Endodermal cell (in vitro differentiated cells): ENCODE measurements around the gene EMCN. TPM values are rescaled to one million over a fixed set of nuclear protein-coding genes. Genes with fewer than 3 reads are reported as not detected.

ENCODE experiments used
- DNase-seq: peaks from one replicate; pipeline ENCODE4 v3.0.0-alpha.2; 2017
- H3K27ac ChIP-seq: 2 replicates; pipeline ENCODE4 v1.5.1; 2013; ENCODE audit warnings: mild to moderate bottlenecking, low read depth, low read length, moderate library complexity
- H3K27me3 ChIP-seq: 2 replicates; pipeline ENCODE4 v1.6.1; 2013; ENCODE audit warnings: mild to moderate bottlenecking, low read length, moderate library complexity; ENCODE audit not compliant: insufficient read depth, control insufficient read depth, poor library complexity, severe bottlenecking
- H3K36me3 ChIP-seq: 2 replicates; pipeline ENCODE4 v1.7.0; 2013; ENCODE audit warnings: mild to moderate bottlenecking, low read length, moderate library complexity; ENCODE audit not compliant: control insufficient read depth, insufficient read depth
- H3K4me1 ChIP-seq: one replicate; pipeline ENCODE4 v1.7.0; 2013; ENCODE audit warnings: low read length; ENCODE audit not compliant: control insufficient read depth, insufficient read depth
- H3K4me3 ChIP-seq: 2 replicates; pipeline ENCODE4 v1.5.1; 2013; ENCODE audit warnings: mild to moderate bottlenecking, low read length, moderate library complexity
- H3K9ac ChIP-seq: 2 replicates; pipeline ENCODE4 v1.6.1; 2013; ENCODE audit warnings: mild to moderate bottlenecking, low read length, moderate library complexity; ENCODE audit not compliant: poor library complexity, severe bottlenecking; ENCODE audit errors: extremely low read depth
- H3K9me3 ChIP-seq: 2 replicates; pipeline ENCODE4 v1.6.1; 2013; ENCODE audit warnings: mild to moderate bottlenecking, low read length, moderate library complexity; ENCODE audit not compliant: control insufficient read depth
- H3K27ac Mint-ChIP-seq: 2 replicates; pipeline ENCODE4 v1.8.0; 2020; ENCODE audit warnings: mixed read lengths
- H3K27me3 Mint-ChIP-seq: 2 replicates; pipeline ENCODE4 v1.8.0; 2021; ENCODE audit warnings: mild to moderate bottlenecking, mixed read lengths; ENCODE audit not compliant: insufficient read depth
- H3K36me3 Mint-ChIP-seq: 2 replicates; pipeline ENCODE4 v1.8.0; 2020; ENCODE audit warnings: low read depth, mixed read lengths
- H3K4me1 Mint-ChIP-seq: 2 replicates; pipeline ENCODE4 v1.8.0; 2020; ENCODE audit warnings: mixed read lengths
- H3K4me3 Mint-ChIP-seq: 2 replicates; pipeline ENCODE4 v1.8.0; 2020; ENCODE audit warnings: mild to moderate bottlenecking, moderate library complexity, mixed read lengths
- H3K9me3 Mint-ChIP-seq: 2 replicates; pipeline ENCODE4 v1.8.0; 2020; ENCODE audit warnings: mild to moderate bottlenecking, mixed read lengths
- WGBS, 2 experiments: methylation state at CpG; one replicate each; pipeline versions ENCODE4 v1.1.5 to v1.1.7; 2013; ENCODE audit warnings: missing lambda C conversion rate in 2 of 2, mixed read lengths in 1 of 2; ENCODE audit not compliant: insufficient coverage in 1 of 2, insufficient read length in 1 of 2; 5-methylcytosine and 5-hydroxymethylcytosine counted together
- total RNA-seq, 2 donors: library from RNA; stranded (reverse); fragmentation: NEBNext Ultra II Directional in 1 of 2; extraction: Animal tissue kit (Norgen Biotek cat#: 25700) in 1 of 2; gene quantifications; 2 replicates in 1 of 2; 3 replicates in 1 of 2; pipeline ENCODE4 v1.2.1, GENCODE V29; 2021
- TF ChIP-seq, protein P1 (sequence below): fragments of 200-600 bp; sonication (generic); conservative IDR thresholded peaks from 2 replicates; pipeline ENCODE4 v1.5.0; 2021; ENCODE audit warnings: antibody characterized with exemption, mild to moderate bottlenecking

The EMCN gene
- total RNA-seq, 2 donors from 2014 or later = not detected

DNA sequence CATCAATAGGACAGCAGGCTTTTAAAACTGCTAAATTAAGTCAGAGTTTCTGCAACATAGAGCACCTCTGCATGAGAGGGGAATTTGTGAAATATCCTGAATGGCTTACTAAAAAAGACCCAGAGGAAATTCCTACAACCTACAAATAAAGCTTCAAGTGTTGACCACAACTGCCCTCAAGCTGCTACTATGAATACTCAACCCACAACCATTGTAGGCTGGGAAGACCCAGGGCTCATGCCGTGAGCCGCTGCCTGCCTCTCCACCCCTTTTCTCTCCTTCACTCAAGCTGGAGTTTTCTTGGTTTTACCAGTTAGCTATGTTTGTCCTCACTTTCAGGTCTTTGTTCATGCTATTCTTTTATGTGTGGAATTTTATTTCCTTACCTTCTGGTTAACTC is 151.6 kb downstream of the EMCN start:
- DNase-seq = peak; percentile 62
- H3K27me3 ChIP-seq = no peaks in the 10 kb centered on the region
- no peak overlapping the region for H3K9ac ChIP-seq
- H3K4me1 ChIP-seq = no peaks in the 10 kb centered on the region
- Mint-ChIP-seq H3K27ac (no peak overlapping the region), H3K9me3 (no peaks in the 10 kb centered on the region), H3K4me3 (no peak overlapping the region), H3K4me1 (peaks cover 6% of the 10 kb centered on the region), H3K27me3 (no peaks in the 10 kb centered on the region), H3K36me3 (no peaks in the 10 kb centered on the region)
- no peaks in the 10 kb centered on the region for H3K36me3 ChIP-seq
- H3K4me3 ChIP-seq = no peak overlapping the region
- WGBS, 2 experiments = 40 to 66% methylated on average over 1 to 2 of the region's 2 CpGs
- TF ChIP-seq, protein P1, sequence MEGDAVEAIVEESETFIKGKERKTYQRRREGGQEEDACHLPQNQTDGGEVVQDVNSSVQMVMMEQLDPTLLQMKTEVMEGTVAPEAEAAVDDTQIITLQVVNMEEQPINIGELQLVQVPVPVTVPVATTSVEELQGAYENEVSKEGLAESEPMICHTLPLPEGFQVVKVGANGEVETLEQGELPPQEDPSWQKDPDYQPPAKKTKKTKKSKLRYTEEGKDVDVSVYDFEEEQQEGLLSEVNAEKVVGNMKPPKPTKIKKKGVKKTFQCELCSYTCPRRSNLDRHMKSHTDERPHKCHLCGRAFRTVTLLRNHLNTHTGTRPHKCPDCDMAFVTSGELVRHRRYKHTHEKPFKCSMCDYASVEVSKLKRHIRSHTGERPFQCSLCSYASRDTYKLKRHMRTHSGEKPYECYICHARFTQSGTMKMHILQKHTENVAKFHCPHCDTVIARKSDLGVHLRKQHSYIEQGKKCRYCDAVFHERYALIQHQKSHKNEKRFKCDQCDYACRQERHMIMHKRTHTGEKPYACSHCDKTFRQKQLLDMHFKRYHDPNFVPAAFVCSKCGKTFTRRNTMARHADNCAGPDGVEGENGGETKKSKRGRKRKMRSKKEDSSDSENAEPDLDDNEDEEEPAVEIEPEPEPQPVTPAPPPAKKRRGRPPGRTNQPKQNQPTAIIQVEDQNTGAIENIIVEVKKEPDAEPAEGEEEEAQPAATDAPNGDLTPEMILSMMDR = no peak
- no peaks in the 10 kb centered on the region for H3K9me3 ChIP-seq
- H3K27ac ChIP-seq = no peak overlapping the region

DNA sequence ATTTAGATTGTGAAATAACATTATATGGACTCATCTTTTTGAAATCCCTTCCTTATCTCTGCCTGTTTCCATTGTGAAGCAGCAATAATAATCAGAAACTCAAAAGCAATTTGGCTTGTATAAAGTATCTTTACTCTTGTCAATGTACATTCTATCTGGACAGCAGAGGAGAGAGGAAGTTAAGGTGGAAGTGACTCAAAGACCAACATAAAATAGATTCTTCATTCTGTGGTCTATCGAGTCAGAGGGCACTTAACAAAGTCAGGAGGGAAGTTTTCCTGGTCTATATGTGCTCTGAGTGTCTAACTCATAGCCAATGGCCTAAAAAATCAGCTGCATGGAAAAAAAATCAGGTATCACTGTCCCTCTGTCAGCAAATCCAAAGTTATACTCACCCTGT is 155.5 kb downstream of the EMCN start:
- Mint-ChIP-seq H3K4me3 (no peak overlapping the region), H3K9me3 (peaks cover 17% of the 10 kb centered on the region), H3K4me1 (peaks cover 4% of the 10 kb centered on the region), H3K27ac (no peak overlapping the region), H3K36me3 (no peaks in the 10 kb centered on the region), H3K27me3 (no peaks in the 10 kb centered on the region)
- no peak overlapping the region for H3K27ac ChIP-seq
- TF ChIP-seq, protein P1 = no peak
- H3K4me3 ChIP-seq = no peak overlapping the region
- H3K27me3 ChIP-seq = no peaks in the 10 kb centered on the region
- no peaks in the 10 kb centered on the region for H3K36me3 ChIP-seq
- no peak for DNase-seq
- peaks cover 20% of the 10 kb centered on the region for H3K9me3 ChIP-seq
- no peaks in the 10 kb centered on the region for H3K4me1 ChIP-seq
- no peak overlapping the region for H3K9ac ChIP-seq
- 92 to 100% methylated on average over 1 of the region's 1 CpG for WGBS, 2 experiments

DNA sequence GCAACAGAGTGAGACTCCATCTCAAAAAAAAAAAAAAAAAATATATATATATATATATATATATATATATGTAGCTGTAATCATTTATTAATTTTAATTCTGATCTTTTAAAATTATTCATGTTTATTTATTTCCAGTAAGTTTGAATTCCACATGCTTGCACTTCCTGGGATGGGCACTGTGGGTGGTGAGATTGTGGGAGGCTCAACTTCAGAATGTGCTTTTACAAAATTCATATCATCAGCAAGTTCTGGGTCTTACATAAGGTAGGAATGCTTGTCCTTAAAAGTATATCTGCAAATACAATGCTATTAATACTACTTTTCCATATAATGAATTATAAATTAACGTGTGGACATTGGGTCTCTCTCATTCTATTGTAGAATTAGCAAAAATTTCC is 156.5 kb downstream of the EMCN start:
- Histone ChIP-seq H3K36me3 (no peaks in the 10 kb centered on the region), H3K9ac (no peak overlapping the region), H3K27ac (no peak overlapping the region), H3K27me3 (no peaks in the 10 kb centered on the region), H3K4me3 (no peak overlapping the region), H3K9me3 (peaks cover 31% of the 10 kb centered on the region), H3K4me1 (no peaks in the 10 kb centered on the region)
- no peak for DNase-seq
- Mint-ChIP-seq H3K36me3 (no peaks in the 10 kb centered on the region), H3K27me3 (no peaks in the 10 kb centered on the region), H3K4me3 (no peak overlapping the region), H3K9me3 (peaks cover 24% of the 10 kb centered on the region), H3K27ac (no peak overlapping the region), H3K4me1 (peaks cover 4% of the 10 kb centered on the region)
- 82% methylated on average over 1 of the region's 1 CpG; no CpG with 5 or more reads in 1 of the 2 experiments for WGBS, 2 experiments
- TF ChIP-seq, protein P1 = no peak
